Subcutaneous abdominal adipose tissue (tissue), 5 donors: ENCODE measurements around the gene CBX2.
"Not testable (repeated sequence)": the region's sequence is repeated elsewhere in the genome, so short reads cannot be mapped to it uniquely, and the experiment has no call there.

ENCODE experiments used
- H3K27ac ChIP-seq: one replicate; pipeline ENCODE4 v1.7.0; 2013; ENCODE audit warnings: low read depth, mild to moderate bottlenecking, inconsistent platforms, low read length, moderate library complexity
- H3K27me3 ChIP-seq, 5 donors: one replicate each; pipeline ENCODE4 v1.7.0; 2013; ENCODE audit warnings: low read length in 5 of 5, inconsistent platforms in 1 of 5; ENCODE audit not compliant: control insufficient read depth in 5 of 5, insufficient read depth in 4 of 5
- H3K36me3 ChIP-seq, 5 donors: one replicate each; pipeline ENCODE4 v1.7.0; 2013; ENCODE audit warnings: low read length in 5 of 5; ENCODE audit not compliant: control insufficient read depth in 5 of 5, insufficient read depth in 5 of 5
- H3K4me1 ChIP-seq, 5 donors: one replicate each; pipeline ENCODE4 v1.7.0; 2013; ENCODE audit warnings: low read length in 5 of 5, mild to moderate bottlenecking in 3 of 5, moderate library complexity in 1 of 5; ENCODE audit not compliant: control insufficient read depth in 5 of 5, insufficient read depth in 5 of 5
- H3K4me3 ChIP-seq, 5 donors: one replicate each; pipeline ENCODE4 v1.7.0; 2013; ENCODE audit warnings: low read length in 5 of 5, low read depth in 1 of 5
- H3K9ac ChIP-seq, 5 donors: one replicate each; pipeline ENCODE4 v1.7.0; 2013; ENCODE audit warnings: low read length in 5 of 5, mild to moderate bottlenecking in 4 of 5, moderate library complexity in 3 of 5
- H3K9me3 ChIP-seq, 5 donors: one replicate each; pipeline ENCODE4 v1.7.0; 2013; ENCODE audit warnings: low read length in 5 of 5; ENCODE audit not compliant: control insufficient read depth in 5 of 5
- donor health status: healthy.
- donor health status: healthy.
- donor health status: healthy.
- donor health status: healthy.
- donor health status: healthy.

CBX2 gene

DNA sequence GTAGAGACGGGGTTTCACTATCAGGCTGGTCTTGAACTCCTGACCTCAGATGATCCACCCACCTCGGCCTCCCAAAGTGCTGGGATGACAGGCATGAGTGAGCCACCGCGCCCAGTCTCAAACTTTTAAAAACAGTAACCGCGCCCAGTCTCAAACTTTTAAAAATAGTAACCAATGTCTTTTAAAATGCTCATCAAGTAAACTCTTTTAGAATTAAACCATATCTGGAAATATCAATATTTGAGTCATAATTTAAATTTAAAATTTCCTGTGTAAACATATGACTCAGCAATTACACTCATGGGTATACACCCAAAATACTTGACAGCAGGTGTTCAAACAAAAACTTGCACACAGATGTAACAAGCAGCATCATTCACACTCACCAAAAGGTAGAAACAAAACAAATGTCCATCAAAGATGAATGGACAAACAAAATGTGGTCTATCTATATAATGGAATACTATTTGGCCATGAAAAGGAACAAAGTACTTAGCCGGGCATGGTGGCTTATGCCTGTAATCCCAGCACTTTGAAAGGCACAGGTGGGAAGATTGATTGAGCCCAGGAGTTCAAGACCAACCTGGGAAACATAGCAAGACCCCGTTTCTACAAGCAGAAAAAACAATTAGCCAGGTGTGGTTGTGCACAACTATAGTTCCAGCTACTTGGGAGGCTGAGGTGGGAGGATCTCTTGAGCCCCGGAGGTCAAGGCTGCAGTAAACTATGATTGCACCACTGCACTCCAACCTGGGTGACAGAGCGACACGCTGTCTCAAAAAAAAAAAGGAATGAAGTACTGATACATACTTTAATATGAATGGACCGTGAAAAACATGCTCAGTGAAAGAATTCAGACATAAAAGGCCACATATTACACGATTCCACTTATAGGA, 27.1 kb upstream of the CBX2 start:
- H3K4me1 ChIP-seq = peaks cover 0 to 9% (median 0%) of the 10 kb centered on the region in 5 donors
- H3K4me3 ChIP-seq = no peak overlapping the region
- peaks cover 31 to 46% (median 39%) of the 10 kb centered on the region in 5 donors for H3K27me3 ChIP-seq
- no peak overlapping the region for H3K9ac ChIP-seq
- H3K27ac ChIP-seq = no peak overlapping the region
- no peaks in the 10 kb centered on the region for H3K9me3 ChIP-seq
- H3K36me3 ChIP-seq = no peaks in the 10 kb centered on the region

DNA sequence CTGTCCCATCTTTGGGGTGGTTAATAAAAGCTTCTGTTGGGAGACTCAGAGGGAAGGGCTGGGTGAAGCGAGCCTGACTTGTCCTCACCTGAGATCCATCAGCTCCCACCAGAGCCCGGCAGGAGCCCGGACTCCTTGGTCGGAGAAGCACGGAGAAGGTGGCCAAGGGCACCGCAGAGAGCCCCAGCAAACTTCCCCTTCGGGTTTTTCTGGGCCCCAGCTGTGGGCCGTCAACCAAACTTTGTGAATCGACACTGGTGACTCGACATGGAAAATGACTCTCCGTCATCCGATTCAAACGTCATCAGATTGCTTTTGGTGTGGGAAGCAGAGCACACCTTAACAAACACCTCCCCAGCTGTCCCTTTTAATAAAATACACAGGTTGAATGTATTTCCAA, 25.8 kb upstream of the CBX2 start:
- Histone ChIP-seq H3K9ac (no peak overlapping the region), H3K9me3 (no peaks in the 10 kb centered on the region), H3K4me1 (peaks cover 0 to 9% (median 0%) of the 10 kb centered on the region in 5 donors), H3K36me3 (no peaks in the 10 kb centered on the region), H3K27ac (no peak overlapping the region), H3K4me3 (no peak overlapping the region), H3K27me3 (peaks cover 24 to 42% (median 36%) of the 10 kb centered on the region in 5 donors)

DNA sequence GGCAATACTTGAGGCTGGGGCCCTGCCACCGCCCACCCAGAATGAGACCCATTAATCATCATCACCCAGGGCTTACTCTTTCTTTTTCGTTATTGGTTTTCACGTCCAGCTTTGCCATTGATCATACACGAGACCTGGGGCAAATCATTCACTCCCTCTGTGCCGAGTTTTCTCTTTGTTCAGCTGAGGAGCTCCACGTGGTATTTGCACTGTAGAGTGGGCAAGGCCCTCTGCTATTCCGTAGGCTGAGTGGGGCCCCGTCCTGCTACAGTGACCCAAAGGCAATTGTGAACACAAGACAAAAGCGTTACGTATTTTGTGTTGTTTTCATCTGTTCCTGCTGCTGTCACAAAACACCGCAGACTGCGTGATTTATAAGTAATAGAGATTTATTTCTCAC, 23.6 kb upstream of the CBX2 start:
- no peaks in the 10 kb centered on the region for H3K4me1 ChIP-seq
- no peaks in the 10 kb centered on the region for H3K36me3 ChIP-seq
- peaks cover 8 to 26% (median 20%) of the 10 kb centered on the region in 5 donors for H3K27me3 ChIP-seq
- H3K27ac ChIP-seq = no peak overlapping the region
- no peak overlapping the region for H3K9ac ChIP-seq
- no peak overlapping the region for H3K4me3 ChIP-seq
- H3K9me3 ChIP-seq = no peaks in the 10 kb centered on the region

DNA sequence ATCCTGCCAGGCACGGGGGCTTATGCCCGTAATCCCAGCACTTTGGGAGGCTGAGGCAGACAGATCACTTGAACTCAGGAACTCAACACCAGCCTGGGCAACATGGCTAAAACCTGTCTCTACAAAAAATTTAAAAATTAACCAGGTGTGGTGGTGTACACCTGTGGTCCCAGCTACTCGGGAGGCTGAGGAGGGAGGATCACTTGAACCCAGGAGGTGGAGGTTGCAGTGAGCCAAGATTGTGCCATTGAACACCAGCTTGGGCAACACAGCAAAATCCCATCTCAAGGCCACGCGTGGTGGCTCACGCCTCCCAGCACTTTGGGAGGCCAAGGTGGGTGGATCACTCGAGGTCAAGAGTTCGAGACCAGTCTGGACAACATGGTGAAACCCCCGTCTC, 23.0 kb upstream of the CBX2 start:
- not testable (repeated sequence) for H3K9me3 ChIP-seq, H3K9ac ChIP-seq, H3K4me1 ChIP-seq, H3K36me3 ChIP-seq, H3K4me3 ChIP-seq, H3K27ac ChIP-seq
- H3K27me3 ChIP-seq = peaks cover 5 to 26% (median 19%) of the 10 kb centered on the region in 5 donors

DNA sequence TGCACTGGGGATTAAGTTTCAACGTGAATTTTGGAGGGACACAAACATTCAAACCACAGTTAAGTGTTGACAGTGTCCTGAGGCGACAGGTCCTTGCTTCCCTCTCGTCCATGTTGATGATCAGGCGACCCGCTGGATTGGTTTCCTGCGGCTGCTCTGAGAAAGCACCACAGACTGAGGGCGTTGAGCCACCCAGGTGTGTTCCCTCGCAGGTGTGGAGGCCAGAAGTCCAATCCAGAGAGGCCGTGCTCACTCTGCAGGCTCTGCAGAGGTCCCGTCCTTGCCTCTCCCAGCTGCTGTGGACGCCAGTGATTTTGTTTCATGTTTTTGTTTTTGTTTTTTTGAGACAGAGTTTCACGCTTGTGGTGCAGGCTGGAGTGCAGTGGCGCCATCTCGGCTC, 22.4 kb upstream of the CBX2 start:
- Histone ChIP-seq H3K27me3 (peaks cover 5 to 25% (median 17%) of the 10 kb centered on the region in 5 donors), H3K36me3 (no peaks in the 10 kb centered on the region), H3K4me1 (no peaks in the 10 kb centered on the region), H3K4me3 (no peak overlapping the region), H3K9ac (no peak overlapping the region), H3K9me3 (no peaks in the 10 kb centered on the region), H3K27ac (no peak overlapping the region)

DNA sequence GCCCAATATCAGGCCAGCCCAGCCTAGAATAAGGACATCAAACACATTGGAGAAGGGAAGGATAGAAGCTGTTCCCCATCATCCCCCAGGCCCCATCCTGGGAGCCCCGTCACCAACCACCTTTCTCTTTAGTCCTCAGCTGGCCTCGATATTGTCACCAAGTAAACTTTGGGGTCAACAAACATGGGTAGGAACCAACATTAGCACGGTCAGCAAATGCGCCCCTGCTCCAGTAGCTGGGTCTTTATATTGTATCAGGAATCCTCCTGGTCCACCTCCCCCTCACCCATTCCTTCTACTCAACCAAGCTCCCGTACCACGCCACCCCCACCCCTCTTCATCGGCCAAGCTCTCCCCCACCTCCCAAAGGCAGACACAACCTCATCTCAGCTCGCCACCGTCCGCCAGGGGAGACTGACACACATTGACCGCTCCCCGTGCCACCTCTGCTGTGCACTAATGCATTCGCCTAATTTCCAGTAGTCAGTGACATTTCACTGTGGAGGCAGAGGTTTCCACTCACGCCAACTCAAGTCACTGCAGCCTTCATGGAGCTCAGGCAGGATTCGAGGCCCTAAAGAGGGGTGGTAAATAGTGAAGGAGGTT, 20.7 kb upstream of the CBX2 start:
- Histone ChIP-seq H3K9ac (no peak overlapping the region), H3K4me1 (no peaks in the 10 kb centered on the region), H3K27me3 (peaks cover 5 to 14% (median 8%) of the 10 kb centered on the region in 5 donors), H3K9me3 (no peaks in the 10 kb centered on the region), H3K4me3 (no peak overlapping the region), H3K36me3 (no peaks in the 10 kb centered on the region), H3K27ac (no peak overlapping the region)

DNA sequence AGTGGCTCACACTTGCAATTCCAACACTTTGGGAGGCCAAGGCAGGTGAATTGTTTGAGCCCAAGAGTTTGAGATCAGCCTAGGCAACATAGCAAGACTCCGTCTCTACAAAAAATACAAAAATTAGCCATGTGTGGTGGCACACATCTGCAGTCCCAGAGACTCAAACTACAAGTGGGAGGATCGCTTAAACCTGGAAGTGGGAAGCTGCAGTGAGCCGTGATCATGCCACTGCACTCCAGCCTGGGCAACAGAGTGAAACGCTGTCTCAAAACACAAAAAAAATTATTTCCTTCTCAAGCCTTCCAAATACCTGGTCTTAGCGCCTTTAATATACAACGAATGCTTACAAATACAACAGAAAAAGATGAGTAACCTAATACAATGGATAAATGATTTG, 19.7 kb upstream of the CBX2 start:
- H3K36me3 ChIP-seq = no peaks in the 10 kb centered on the region
- no peak overlapping the region for H3K27ac ChIP-seq
- H3K9ac ChIP-seq = no peak overlapping the region
- H3K9me3 ChIP-seq = no peaks in the 10 kb centered on the region
- H3K4me1 ChIP-seq = no peaks in the 10 kb centered on the region
- peaks cover 4 to 12% (median 9%) of the 10 kb centered on the region in 5 donors for H3K27me3 ChIP-seq
- no peak overlapping the region for H3K4me3 ChIP-seq

DNA sequence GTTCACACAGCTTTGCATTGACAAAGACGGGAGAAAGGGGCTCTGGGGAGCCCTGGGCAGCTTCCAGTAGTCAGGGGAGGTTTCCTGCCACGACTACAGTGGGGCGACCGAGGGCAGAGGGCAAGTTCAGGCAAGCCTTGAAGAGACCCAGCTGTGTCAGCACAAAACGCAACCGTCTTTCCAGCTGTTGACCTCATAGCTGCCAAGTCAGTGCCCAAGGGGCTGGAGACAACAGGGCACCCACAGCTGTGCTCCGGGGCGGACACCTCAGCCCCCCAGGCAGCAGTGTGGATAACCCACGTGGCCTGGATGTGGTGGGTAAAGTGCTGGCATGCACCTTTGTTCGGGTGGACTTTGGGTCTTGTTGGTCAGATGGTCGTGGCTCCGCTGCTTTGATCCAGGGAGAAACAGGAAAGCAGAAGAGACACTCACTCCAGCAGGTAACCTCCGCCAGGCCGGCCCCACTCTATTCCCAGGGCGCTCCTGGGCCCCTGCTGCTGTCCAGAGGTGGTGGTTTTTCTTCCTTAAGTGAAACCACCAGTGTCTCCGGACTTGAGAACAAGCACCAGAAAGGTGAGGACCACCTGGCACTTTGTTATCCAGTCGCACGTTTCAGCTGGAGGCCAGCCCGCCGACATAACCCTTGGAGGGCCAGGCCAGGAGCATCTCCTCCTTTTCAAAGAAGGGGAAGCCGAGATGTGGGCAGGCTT, 17.6 kb upstream of the CBX2 start:
- Histone ChIP-seq H3K27me3 (peaks cover 4 to 11% (median 5%) of the 10 kb centered on the region in 5 donors), H3K27ac (no peak overlapping the region), H3K36me3 (no peaks in the 10 kb centered on the region), H3K4me3 (no peak overlapping the region), H3K9me3 (no peaks in the 10 kb centered on the region), H3K9ac (no peak overlapping the region), H3K4me1 (no peaks in the 10 kb centered on the region)

DNA sequence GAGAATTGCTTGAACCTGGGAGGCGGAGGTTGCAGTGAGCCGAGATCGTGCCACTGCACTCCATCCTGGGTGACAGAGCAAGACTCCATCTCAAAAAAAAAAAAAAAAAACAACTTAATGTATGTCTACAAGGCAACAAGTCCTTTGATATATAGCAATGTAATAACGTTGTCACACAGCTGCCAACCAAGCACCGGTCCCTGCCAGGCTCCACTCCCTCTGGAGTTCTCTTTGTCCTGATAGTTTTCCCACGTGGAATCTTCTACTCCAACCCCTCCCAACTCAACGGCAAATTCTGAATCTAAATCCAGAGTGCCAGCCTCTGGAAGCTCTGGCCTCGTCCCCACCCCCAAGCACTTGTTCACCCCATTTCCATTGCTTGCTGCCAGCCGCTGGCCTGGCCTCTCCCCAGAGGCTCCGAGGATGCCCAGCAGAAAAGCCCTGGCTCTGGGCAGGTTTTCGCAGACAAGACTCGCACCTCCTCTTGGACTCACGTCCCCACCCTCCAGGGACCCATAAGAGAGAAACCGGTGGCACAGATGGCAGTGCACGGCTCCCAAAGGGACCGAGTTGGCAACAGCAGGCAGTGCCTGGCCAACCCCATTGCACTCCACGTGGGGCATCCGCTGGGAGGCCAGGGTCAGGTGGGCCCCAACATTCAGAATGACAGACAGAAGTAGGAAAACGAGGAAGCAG, 15.9 kb upstream of the CBX2 start:
- Histone ChIP-seq H3K4me1 (no peaks in the 10 kb centered on the region), H3K9ac (no peak overlapping the region), H3K36me3 (no peaks in the 10 kb centered on the region), H3K27ac (no peak overlapping the region), H3K9me3 (no peaks in the 10 kb centered on the region), H3K4me3 (no peak overlapping the region), H3K27me3 (peaks cover 0 to 5% (median 0%) of the 10 kb centered on the region in 5 donors)
